Skeletal muscle tissue (tissue), 4 donors: ENCODE data around the gene PPM1M. TPM values are rescaled to one million over a fixed set of nuclear protein-coding genes. Genes with fewer than 3 reads are reported as not detected.
A peak's percentile ranks its signal among the peaks of the same experiment; 100 is the strongest.

ENCODE experiments used
- H3K27ac ChIP-seq: one replicate; pipeline ENCODE4 v1.7.0; 2013; ENCODE audit warnings: mild to moderate bottlenecking, low read depth, low read length, inconsistent platforms
- H3K27me3 ChIP-seq, 3 donors: one replicate each; pipeline ENCODE4 v1.7.0; 2013; ENCODE audit warnings: low read length in 3 of 3; ENCODE audit not compliant: control insufficient read depth in 3 of 3, insufficient read depth in 3 of 3
- H3K36me3 ChIP-seq, 3 donors: one replicate each; pipeline ENCODE4 v1.7.0; 2013; ENCODE audit warnings: low read length in 3 of 3; ENCODE audit not compliant: control insufficient read depth in 3 of 3, insufficient read depth in 3 of 3
- H3K4me1 ChIP-seq, 3 donors: one replicate each; pipeline ENCODE4 v1.7.0; 2013; ENCODE audit warnings: low read length in 3 of 3, mild to moderate bottlenecking in 3 of 3; ENCODE audit not compliant: control insufficient read depth in 3 of 3, insufficient read depth in 3 of 3
- H3K4me3 ChIP-seq, 3 donors: one replicate each; pipeline ENCODE4 v1.7.0; 2013; ENCODE audit warnings: low read length in 3 of 3
- H3K9ac ChIP-seq, 3 donors: one replicate each; pipeline ENCODE4 v1.7.0; 2013; ENCODE audit warnings: low read length in 3 of 3, mild to moderate bottlenecking in 3 of 3, moderate library complexity in 2 of 3, low read depth in 1 of 3
- H3K9me3 ChIP-seq, 3 donors: one replicate each; pipeline ENCODE4 v1.7.0; 2013; ENCODE audit warnings: low read length in 3 of 3; ENCODE audit not compliant: control insufficient read depth in 3 of 3
- total RNA-seq: library from RNA; depleted of rRNA; stranded (reverse); fragments of >200 nt; gene quantifications from one replicate; pipeline ENCODE4 v1.2.3, GENCODE V29; 2014
- donor health status: Osteomylitis.

Gene PPM1M
- total RNA-seq, 1 donor from 2014 or later = 8.4 TPM

GRCh38 chr3:52234516-52235447, 10.8 kb upstream of the PPM1M start:
- Histone ChIP-seq H3K9me3 (no peaks in the 10 kb centered on the region), H3K9ac (peak overlapping the region; percentile 97 to 99 (median 98)), H3K36me3 (peaks cover 24 to 44% (median 32%) of the 10 kb centered on the region in 3 donors), H3K27ac (peak overlapping the region; percentile 99), H3K4me1 (peaks cover 60 to 84% (median 63%) of the 10 kb centered on the region in 3 donors), H3K27me3 (no peaks in the 10 kb centered on the region), H3K4me3 (peak overlapping the region; percentile 79 to 94 (median 81))

GRCh38 chr3:52236424-52236886, 9.1 kb upstream of the PPM1M start:
- no peaks in the 10 kb centered on the region for H3K27me3 ChIP-seq
- H3K9ac ChIP-seq = peak overlapping the region; percentile 40 to 93 (median 70)
- peaks cover 7 to 27% (median 15%) of the 10 kb centered on the region in 3 donors for H3K36me3 ChIP-seq
- H3K27ac ChIP-seq = peak overlapping the region; percentile 99
- no peaks in the 10 kb centered on the region for H3K9me3 ChIP-seq
- H3K4me1 ChIP-seq = peaks cover 64 to 86% (median 69%) of the 10 kb centered on the region in 3 donors
- H3K4me3 ChIP-seq = peak overlapping the region; percentile 15 to 97 (median 18)

DNA sequence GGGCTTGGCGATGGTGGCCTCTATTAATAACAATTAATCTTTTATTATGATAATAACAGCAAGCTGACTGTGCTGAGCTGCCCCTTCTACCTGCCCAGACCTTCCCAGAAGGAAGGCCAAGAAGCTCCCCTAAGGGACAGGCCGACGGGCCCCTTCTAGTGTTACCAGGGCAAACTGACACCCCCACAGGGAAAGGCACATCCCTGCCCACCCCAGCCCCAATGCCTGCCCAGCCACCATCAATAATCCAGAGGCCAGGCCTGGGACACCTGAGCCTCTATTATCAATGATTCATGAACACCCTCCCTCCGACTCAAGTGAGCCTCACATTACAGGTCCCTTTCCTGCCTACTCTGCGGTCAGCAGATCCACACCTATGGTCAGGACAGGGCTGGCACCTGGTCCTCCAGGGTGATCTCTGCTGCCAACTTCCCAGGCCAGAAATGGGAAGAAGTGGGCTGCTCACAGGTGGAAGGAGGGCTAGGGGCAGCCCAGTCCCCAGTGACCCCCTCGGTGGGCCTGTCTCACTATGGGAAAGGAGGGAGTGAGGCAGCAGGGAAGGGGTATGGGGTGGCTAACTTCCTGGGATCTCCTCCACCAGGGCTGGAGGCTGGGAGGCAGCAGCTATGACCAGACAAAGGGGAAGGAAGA, 8.4 kb upstream of the PPM1M start:
- no peaks in the 10 kb centered on the region for H3K9me3 ChIP-seq
- H3K27me3 ChIP-seq = no peaks in the 10 kb centered on the region
- H3K4me1 ChIP-seq = peaks cover 58 to 79% (median 62%) of the 10 kb centered on the region in 3 donors
- H3K27ac ChIP-seq = peak overlapping the region; percentile 99
- H3K9ac ChIP-seq = peak overlapping the region; percentile 57 to 93 (median 70)
- peak overlapping the region; percentile 82 to 99 (median 97) for H3K4me3 ChIP-seq
- peaks cover 5 to 21% (median 13%) of the 10 kb centered on the region in 3 donors for H3K36me3 ChIP-seq

- Histone ChIP-seq H3K9ac (peak overlapping the region; percentile 68 to 93 (median 70)), H3K4me3 (peak overlapping the region; percentile 82 to 99 (median 97))
Measured at GRCh38 chr3:52237657-52238172, 7.8 kb upstream of the PPM1M start.

GRCh38 chr3:52238193-52238760, 7.3 kb upstream of the PPM1M start:
- H3K9ac ChIP-seq = peak overlapping the region; percentile 68 to 93 (median 70)
- no peaks in the 10 kb centered on the region for H3K9me3 ChIP-seq
- H3K27ac ChIP-seq = peak overlapping the region; percentile 99
- H3K36me3 ChIP-seq = peaks cover 0 to 9% (median 8%) of the 10 kb centered on the region in 3 donors
- peaks cover 48 to 68% (median 53%) of the 10 kb centered on the region in 3 donors for H3K4me1 ChIP-seq
- H3K4me3 ChIP-seq = peak overlapping the region; percentile 82 to 99 (median 97)
- no peaks in the 10 kb centered on the region for H3K27me3 ChIP-seq

More at GRCh38 chr3:52237657-52238172, 7.8 kb upstream of the PPM1M start:
- H3K9me3 ChIP-seq = no peaks in the 10 kb centered on the region
- peak overlapping the region; percentile 99 for H3K27ac ChIP-seq
- peaks cover 54 to 73% (median 58%) of the 10 kb centered on the region in 3 donors for H3K4me1 ChIP-seq
- H3K36me3 ChIP-seq = peaks cover 2 to 15% (median 13%) of the 10 kb centered on the region in 3 donors
- H3K27me3 ChIP-seq = no peaks in the 10 kb centered on the region

DNA sequence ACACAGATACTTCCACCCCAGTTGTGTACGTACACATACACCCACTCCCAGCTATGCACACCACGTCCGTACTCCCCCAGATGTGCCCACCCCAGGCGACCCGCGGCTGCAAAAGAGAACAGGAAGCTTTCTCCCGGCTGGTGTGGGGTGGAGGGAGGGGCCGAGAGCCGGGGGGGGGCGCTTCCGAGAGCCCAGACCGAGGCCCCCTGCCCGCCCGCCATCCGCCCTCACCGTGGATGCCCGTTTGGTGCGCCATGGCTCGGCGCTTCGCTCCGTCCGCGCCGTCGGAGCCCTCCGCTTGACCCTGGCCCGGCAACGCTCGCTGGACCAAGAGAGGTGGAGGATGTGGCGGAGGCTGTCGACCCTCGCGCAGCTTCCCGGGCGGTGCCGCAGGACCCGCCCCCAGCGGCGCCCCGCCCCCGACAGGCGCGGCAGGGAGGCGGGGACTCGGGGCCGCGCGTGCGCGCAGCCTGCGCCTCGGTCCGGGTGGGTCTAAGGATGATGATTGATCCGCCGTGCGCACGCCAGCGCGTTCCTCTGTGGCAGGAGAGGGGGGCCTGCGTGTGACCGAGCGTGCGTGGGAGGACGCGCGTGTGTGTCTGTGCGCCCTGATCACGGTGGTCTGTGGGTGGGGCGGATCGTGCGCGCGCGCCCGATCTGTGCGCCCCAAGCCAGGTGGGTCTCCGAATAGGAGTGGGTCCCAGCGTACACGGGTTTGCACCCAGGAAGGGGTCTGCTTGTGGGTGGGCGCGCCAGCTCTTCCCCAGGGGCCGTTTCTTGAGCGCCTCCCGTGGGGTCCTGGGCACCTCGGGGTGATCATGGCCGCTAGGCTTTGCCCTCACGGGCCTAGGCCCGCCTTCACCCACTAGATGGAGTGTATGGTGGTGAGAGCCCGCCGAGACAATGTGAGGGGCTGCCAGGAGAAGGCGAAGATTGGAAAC, 6.5 kb upstream of the PPM1M start, which contains the start of gene TWF2:
TWF2 (minus strand) TSS at position 398 of the 941 bp plus-strand sequence; CDS start at position 256, 142 bp downstream.
- H3K27me3 ChIP-seq = peaks cover 0 to 2% (median under 1%) of the 10 kb centered on the region in 3 donors
- H3K36me3 ChIP-seq = peaks cover 0 to 8% (median 7%) of the 10 kb centered on the region in 3 donors
- H3K9me3 ChIP-seq = no peaks in the 10 kb centered on the region
- H3K9ac ChIP-seq = peak within 1 kb of the TSS; percentile 81 to 93 (median 89)
- H3K4me3 ChIP-seq = peak within 1 kb of the TSS; percentile 82 to 99 (median 97)
- H3K27ac ChIP-seq = peak within 1 kb of the TSS; percentile 99
- H3K4me1 ChIP-seq = peaks cover 50 to 67% (median 51%) of the 10 kb centered on the region in 3 donors

GRCh38 chr3:52240059-52240885, 5.3 kb upstream of the PPM1M start:
- no peaks in the 10 kb centered on the region for H3K9me3 ChIP-seq
- peaks cover 46 to 65% (median 56%) of the 10 kb centered on the region in 3 donors for H3K4me1 ChIP-seq
- peak overlapping the region in 1 of 3 donors; percentile 33 for H3K9ac ChIP-seq
- H3K27ac ChIP-seq = peak overlapping the region; percentile 99
- H3K36me3 ChIP-seq = peaks cover 0 to 1% (median 0%) of the 10 kb centered on the region in 3 donors
- peaks cover 2 to 12% (median 11%) of the 10 kb centered on the region in 3 donors for H3K27me3 ChIP-seq
- peak overlapping the region in 2 of 3 donors; percentile 12 to 13 for H3K4me3 ChIP-seq

- no peaks in the 10 kb centered on the region for H3K9me3 ChIP-seq
- peaks cover 43 to 62% (median 54%) of the 10 kb centered on the region in 3 donors for H3K4me1 ChIP-seq
- no peak overlapping the region for H3K9ac ChIP-seq
- no peak overlapping the region for H3K4me3 ChIP-seq
- H3K27ac ChIP-seq = peak overlapping the region; percentile 99
- no peaks in the 10 kb centered on the region for H3K36me3 ChIP-seq
- peaks cover 2 to 15% (median 15%) of the 10 kb centered on the region in 3 donors for H3K27me3 ChIP-seq
Measured at GRCh38 chr3:52240886-52241370, 4.6 kb upstream of the PPM1M start.
